ENCODE data around the gene PAK5.

Gene PAK5

DNA sequence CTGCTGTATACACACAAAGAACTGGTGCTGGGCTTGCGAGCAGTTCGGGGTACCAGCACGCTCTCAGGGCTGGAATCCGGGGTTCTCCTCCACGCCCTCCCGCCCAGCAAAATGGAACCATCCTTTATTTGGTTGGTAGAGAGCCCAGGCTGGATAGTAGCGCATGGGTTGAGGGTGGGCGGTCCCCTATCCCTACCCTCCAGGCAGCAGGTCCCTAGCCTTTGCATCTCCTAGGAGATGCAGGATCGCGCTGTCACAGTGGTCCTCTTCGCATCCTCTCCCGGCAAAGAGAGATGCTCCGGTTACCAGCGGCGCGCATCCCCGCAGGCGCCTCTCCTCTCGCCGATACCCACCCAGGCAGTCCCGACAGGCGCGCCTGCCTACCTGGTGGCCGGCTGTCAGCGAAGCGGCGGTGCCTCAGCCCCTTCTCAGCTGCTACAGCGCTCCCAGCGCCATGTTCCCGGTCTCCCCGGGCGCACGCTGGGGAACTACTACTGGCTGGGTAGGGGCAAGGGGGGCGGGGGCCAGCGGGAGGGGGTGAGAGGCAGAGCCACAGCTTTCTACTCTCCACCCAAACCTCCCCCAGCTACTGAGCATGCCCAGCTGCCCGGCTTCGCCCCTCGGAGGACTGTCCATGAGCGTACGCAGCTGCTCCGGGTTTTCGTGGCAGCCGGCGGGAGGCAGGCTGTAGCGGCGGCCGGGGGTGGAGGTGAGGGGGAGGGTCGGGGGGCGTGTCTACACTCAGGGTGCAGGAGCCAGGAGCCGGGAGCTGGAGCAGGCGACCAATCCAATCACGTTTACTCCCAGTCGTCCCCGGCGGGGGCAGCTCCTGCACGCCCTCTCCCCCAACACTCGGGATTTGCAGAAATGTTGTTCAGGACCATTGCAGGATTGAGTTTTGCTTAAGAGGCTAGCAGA is at the start of gene PAK5:
Gene PAK5 (minus strand): TSS at position 699 of the 918 bp plus-strand sequence. CDS start 194,748 bp downstream, outside the sequence.
- no peak for DNase-seq (ENCODE audit: low read depth, low spot score)

DNA sequence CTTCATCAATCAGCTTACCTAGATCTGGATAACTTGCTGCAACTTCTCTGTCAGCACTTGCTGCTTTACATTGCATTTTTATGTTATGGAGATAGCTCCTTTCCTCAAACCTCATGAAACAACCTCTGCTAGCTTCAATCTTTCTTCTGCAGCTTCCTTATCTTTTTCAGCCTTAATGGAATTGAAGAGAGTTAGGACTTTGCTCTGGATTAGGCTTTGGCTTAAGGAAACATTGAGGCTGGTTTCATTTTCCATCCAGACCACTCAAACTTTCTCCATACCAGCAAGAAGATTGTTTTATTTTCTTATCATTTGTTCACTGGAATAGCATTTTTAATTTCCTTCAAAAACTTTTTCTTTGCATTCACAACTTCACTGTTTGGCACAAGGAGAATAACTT is 48.8 kb upstream of the PAK5 start:
- no peak for DNase-seq (ENCODE audit: low read depth, low spot score)

DNA sequence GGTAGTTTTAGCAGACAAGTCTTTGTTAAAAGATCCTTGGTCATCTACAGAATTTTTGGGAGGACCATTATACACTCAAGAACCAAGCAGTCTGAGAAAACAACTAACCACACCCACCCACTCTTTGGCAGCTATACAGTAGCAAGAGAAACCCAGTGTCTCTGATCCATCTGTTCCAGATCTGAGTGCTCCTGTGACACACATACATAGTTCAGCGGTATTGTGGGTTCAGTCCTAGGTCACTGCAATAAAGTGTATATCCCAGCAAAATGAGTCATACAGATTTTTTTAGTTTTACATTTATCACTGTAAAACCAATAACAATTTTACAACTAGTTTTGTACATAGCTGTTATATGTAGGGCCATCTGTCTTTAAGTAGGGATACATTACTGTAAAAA is 47.4 kb upstream of the PAK5 start:
- DNase-seq (ENCODE audit: low read depth, low spot score), result no peak

DNA sequence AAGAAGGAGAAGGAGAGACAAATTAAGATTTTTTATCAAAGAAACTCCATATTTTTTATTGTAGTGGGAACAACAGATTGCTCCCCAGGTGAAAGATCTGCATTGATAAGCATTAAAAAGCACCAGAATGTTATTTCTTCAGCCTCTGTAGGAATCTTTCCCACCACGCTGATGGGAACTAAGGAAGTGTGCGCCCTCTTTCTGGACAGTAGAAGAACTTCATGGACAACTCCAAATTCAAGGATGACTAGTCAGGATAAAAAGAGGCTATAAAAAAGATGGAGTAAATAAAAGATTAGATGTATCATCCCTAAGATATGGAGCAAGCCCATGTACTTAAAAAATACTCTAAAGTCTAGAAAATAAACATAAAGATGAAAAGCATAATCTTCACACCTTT is 45.8 kb upstream of the PAK5 start:
- DNase-seq (ENCODE audit: low read depth, low spot score), result no peak

DNA sequence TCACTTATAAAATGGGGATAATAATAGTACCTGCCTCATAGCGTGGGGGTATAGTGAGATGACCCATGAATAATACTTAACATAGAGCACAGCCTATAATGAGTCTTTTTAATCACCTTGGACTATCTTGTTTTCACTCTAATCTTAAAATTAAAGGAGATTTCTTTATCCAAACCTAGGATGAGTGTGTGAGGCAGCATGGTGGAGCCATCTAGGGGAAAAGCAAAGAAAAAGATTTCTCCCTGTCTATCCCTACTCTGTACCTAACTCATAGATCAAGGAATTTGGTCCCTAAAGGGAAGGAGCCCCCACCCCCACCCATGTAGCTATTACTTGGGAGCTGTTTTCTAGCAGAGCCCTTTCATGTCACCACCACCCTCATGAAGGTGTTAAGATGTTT is 45.2 kb upstream of the PAK5 start:
- no peak for DNase-seq (ENCODE audit: low read depth, low spot score)

DNA sequence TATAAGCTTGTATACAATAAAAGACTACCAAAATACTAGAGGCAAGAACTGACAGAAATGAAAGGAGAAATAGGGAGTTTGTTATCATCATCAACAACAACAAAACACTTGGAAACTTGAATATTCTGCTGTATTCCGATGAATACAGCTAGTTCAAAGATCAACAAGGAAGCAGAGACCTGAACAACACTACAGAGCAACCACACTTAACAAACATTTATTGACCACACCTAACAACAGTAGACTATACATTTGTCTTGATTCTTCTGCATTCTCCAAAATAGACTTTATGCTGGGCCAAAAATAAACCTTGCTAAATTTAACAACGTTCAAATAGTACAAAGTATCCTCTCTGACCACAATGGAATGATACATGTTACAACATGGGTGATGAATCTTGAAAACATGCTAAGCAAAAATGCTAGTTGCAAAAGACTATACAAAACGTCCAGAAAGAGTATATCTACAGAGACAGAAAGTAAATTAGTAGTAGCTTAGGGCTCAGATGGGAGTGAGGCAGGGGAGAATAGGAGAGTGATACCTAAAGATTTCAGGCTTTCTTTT is 39.1 kb upstream of the PAK5 start:
- DNase-seq (ENCODE audit: low read depth, low spot score), result no peak

DNA sequence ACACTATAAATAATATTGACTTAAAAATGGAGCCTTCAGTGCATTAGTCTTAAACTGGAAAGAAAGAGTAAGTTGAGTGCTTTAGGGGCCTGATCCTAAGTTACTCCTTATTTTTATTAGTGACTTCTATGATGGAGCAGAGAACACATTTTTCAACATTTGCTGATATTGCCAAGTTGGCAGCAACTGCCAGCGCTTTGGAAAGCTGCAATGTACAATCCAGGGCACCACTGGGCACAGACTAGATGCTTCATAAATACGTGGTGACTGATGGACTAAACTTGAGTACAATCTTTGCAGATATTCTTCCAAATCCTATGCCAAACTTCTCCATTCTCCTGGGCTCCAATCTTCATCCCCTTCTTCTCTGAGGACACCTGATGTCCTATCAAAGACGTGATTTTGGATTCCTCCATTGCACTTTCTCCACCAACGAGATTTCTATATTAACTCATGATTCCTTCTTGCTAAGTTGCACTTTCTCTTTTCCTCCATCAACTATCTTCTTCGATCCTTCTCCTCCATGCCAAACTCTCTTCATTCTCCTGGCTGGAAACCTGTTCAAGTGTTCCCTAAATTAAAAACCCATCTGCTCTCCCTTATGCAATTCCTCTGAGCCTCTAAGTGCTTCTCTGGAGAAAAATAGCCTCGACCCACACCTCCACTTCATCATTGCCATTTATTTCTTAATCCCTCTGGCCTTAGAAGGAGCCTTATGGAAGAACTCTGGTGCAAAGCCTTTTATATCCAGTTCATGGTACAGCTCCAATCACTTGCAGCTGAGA is 28.5 kb upstream of the PAK5 start:
- no peak for DNase-seq (ENCODE audit: low read depth, low spot score)

DNA sequence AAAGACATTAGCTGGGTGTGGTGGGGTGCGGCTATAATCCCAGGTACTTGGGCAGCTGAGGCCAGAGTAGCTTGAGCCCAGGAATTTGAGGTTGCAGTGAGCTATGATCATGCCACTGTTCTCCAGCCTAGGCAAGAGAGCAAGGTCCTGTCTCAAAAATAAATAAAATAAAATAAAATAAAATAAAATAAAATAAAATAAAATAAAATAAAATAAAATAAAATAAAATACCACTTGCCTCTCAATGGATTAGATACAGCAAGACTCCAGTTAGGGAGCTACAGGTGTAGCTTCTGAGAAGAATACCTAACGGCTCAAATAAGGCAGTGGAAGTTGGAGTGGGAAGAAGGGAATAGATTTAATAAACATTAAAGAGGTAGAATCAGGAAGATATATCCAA is 13.7 kb upstream of the PAK5 start:
- no peak for DNase-seq (ENCODE audit: low read depth, low spot score)

DNA sequence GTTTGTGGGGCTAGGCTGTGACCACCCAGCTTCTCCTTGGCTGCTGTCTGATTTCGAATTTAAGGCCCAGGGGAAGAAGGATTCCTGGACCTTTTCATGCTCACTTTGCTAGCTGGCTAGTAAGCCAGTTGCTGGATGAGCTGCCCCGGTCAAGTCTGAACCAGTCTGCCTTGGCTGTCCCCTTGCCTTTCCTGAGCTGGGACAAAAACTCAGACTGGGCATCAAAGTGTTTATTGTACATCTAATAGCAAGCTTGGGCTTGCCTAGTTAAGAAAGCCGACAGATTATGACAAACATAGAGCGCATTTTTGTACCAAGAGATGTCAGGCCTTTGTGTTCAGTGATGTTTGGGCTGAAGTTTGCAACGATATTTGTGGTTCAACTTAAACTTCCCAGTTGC is 750 bp upstream of the PAK5 start:
- DNase-seq (ENCODE audit: low read depth, low spot score), result no peak

DNA sequence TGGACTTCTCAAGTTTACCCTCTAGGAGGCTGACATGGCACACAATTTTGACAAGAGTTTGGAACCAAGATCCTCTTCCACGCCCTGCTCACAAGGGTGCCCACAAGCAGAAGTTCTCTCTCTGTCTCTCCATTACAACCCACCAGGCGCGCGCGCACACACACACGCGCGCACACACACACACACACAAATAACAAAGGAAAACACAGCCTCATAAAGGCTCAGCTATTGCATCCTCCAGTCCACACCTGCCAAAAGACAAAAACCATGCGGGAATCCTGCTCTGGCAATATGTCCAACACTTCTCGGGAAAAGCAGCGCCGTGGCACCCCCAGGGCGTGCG is 870 bp downstream of the PAK5 start:
- no peak for DNase-seq (ENCODE audit: low read depth, low spot score)

DNA sequence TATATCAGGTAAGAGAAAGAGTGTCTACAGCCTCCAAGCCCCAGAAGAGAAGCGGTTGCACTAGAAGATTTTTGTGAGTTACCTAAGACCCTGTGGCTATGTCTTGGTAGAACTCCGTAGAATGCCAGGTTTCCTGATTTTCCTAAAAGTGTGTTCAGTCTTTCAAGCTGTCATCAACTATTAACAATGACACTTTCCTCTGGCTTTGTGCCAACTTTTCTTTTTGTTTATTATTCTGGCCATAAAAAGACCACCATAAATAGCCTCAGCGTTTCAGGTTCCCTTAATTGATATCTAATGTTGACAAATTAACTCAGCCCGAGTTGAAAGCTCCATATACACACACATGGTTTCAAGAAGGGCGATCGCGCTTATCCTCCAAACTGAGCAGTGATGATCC is 1.2 kb downstream of the PAK5 start:
- no peak for DNase-seq (ENCODE audit: low read depth, low spot score)

DNA sequence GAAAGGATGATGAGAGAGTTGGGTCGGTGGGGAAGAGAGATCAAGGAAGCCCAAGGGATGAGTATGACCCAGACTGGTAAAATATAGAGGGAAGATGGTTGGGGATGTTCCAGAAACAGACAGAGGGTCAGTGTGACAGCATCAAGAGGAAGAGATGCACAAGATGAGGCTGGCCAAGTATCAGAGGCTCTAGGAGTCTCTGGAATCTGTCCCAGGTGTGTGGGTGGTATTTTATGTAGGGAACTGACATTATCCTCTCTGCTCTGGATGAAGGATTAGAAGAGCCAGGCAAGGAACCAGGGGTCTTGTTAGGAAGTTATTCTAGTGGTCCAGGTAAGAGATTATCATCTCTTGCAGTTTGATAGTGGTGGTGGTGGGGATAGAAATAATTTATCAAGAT is 3.6 kb downstream of the PAK5 start:
- no peak for DNase-seq (ENCODE audit: low read depth, low spot score)

DNA sequence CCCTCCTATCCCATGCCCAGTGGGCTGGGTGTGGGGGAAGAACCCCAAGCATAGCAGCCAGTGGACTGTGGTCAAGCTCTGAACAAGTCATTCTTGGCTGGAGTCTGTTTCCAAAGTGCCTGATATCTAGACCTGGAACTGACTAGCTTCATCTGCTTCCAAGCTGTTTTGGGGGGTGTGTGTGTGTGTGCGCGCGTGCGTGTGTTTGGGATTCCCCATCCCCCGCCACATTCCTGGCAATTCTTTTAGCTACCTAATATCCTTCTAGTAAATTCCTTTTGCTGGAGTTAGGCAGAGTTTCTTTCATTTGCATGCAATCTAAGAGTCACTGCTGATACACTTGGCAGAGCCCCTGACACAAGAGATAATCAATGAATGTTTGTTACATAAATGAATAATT is 7.8 kb downstream of the PAK5 start:
- no peak for DNase-seq (ENCODE audit: low read depth, low spot score)

DNA sequence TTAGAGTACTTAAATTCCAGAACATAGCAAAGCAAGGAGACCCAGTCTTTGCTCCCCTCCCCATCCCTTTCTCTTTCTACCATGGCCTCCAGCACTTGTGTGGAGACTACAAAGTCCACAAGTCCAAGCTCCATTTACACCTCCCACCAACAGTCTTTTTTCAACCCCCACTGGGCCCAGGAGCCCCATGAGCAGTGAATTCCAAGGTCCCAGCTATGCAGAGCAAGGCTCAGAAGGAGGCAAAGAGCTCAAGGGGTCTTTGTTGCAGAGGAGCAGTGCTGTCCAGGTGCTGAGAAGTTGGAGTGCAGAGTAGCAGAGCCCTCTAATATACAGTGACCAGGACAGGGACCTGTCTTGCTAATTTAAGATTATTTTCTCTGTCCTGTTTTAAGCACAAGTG is 9.0 kb downstream of the PAK5 start:
- no peak for DNase-seq (ENCODE audit: low read depth, low spot score)

DNA sequence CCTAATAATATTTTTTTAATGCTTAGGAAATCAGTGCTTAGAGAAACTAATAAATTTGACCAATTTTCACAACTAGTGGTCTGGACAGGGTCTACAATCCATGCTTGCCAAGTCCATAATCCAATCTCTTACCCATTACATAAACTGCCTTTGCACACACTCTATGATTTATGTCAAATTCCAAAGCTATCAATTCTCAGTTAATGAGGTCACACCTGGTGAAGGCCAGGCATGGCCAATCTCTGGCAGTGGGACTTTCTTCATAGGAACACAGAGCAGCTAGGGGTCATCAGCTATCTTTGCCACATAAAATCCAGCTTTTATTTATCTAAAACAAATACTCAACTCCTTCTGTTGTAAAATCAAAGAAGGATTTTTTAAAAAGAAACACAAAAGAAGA is 21.2 kb downstream of the PAK5 start:
- no peak for DNase-seq (ENCODE audit: low read depth, low spot score)

DNA sequence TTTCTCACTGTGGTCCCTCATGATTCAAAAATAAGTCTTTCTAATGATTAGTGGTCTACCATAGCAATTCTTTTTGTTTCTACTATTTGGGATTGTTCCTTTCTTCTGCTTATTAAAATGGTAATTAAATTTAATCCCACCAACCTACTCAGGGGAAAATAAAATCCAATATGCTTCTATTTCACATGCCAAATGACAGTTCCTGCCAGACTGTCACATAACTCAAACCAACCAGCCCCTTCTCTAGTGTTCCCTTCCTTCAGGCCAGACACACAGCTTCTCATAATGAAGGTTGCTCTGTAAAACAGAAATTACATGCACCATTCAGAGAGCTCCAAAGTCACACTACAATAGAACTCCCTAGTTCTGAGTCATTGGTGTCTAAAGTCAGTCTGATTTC is 23.2 kb downstream of the PAK5 start:
- DNase-seq (ENCODE audit: low read depth, low spot score), result no peak

DNA sequence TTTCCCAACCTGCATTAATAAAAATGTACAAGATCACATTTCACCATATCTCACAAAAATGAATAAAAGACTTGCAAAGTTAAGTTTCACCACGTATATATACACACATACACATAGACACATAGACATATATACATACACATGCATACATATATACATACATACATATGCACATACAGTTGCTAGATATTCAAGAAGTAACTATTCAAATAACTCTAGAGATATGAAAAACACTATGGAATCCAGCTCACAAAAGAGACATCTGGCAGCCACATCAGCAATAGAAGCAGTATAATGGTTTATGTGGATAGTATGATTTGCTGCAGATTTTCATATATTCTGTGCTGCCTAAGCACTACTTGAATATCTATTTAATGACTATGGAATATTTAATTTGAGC is 28.1 kb downstream of the PAK5 start:
- no peak for DNase-seq (ENCODE audit: low read depth, low spot score)

DNA sequence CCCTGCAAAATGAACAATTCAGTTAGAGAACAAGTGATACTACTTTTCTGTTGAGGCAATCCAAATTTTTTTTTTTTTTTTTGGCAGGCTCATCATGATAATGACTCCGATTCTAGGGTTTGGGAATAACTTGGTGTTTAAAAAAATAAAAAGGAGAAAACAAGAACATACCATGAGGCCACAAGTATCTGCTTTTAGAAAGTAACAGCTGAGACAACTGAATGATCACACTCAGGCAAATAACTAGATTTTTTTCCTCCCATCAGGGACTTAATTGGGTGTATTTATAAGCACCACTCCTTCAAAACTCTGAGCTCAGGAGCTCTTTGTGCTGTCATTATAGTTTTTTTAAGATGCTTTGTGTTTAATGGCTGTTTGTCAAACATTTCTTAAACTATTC is 29.6 kb downstream of the PAK5 start:
- no peak for DNase-seq (ENCODE audit: low read depth, low spot score)

DNA sequence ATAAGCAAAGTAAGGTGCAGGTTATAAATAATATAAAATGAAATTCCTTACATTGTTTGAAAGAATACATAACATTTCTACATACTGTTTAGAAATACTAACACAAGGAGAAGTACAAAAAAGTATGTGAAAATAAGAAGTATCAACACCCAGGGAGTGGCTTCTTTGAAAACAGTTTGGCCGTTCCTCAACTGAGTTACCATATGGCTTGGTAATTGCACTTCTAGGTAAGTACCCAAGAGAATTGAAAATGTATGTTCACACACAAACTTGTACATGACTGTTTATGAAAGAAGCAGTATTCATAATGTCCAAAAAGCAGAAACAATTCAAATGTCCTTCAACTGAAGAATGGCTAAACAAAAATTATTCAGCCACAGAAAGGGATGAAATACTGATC is 30.7 kb downstream of the PAK5 start:
- DNase-seq (ENCODE audit: low read depth, low spot score), result no peak

DNA sequence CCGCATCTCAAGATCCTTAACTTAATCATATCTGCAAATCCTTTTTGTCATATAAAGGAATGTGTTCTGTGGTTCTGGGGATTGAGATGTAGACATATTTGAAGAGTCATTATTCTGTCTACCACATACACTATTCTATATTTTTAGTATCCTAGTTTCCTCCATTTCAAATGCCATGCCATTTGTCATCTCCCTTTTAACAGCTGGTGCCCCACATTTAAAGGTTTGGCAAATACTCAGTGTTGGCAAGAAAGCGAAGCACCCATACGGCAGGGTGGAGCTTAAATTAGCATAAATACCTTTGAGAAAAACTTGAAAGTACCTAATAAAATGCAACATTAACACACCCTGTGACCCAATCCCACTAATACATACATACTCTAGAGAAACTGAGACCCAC is 31.7 kb downstream of the PAK5 start:
- no peak for DNase-seq (ENCODE audit: low read depth, low spot score)

DNA sequence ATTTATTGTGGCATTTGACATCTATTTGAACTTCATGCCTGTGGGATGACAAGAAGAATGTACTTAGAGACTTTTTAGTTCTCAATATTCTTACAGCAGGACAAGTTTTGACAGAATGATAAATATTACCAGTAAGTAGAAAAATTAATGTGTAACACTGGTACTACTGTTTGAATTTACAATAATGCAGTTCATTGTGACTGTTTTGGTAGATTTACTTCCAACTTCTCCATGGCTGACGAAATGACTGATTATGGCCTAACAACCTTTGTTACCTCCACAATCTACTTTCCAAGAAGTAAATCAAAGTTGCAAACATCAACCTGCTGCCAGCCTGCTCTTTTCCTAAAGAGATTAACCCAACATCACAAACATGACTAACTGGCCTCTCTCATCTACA is 38.5 kb downstream of the PAK5 start:
- no peak for DNase-seq (ENCODE audit: low read depth, low spot score)

DNA sequence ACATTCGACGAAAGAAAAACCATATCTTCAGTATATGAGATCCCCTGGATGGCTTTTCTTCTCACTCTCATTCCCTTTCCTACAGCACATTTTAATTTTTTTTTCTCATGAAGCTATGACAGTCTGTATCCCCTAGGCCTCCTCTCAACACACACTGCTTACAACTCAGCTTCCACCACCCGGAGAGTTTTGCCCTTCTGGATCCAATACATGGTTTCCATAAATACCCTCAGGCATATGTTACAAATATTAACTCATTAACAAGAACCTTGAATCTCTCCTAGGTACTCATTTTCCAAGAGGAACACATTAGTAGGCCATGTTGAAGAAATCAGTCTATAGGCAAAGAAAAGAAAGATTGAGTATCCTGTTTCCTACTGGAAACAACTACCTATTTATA is 44.0 kb downstream of the PAK5 start:
- DNase-seq (ENCODE audit: low read depth, low spot score), result no peak

DNA sequence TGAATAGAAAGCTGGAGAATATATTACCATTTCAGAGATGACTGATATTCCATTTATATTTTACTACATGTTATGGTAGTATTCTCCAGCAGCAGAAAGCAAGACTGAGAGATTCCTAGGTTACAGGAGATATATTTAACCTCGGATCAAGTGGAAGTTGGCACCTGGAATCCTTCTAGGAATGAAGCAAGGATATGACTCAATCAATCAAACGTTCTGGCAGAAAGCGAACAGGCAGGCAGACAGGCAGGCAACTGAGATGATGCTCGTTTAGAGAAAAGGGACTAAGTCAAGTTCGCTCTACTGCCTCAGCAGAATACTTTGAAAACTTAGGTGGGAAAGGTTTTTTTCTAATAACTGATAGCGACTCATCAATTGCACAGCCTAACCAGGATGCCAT is 46.2 kb downstream of the PAK5 start:
- DNase-seq (ENCODE audit: low read depth, low spot score), result no peak
